T-helper 17 cell (primary cell): ENCODE measurements around the gene PGA5. TPM values are rescaled to one million over a fixed set of nuclear protein-coding genes. Genes with fewer than 3 reads are reported as not detected.

Experiments
- ATAC-seq: fragments of 150-1000 bp; cut with Tn5 transposase; 2 replicates; pipeline ENCODE4 v1.10.0; 2021; ENCODE audit warnings: mild to moderate bottlenecking, moderate library complexity
- DNase-seq, 3 donors: peaks; one replicate each; pipeline versions ENCODE4 v3.0.0 to v3.0.0-alpha.2; 2020 to 2021
- H3K9me3 ChIP-seq: one replicate; pipeline ENCODE4 v1.7.0; 2013; ENCODE audit warnings: low read length, mild to moderate bottlenecking; ENCODE audit not compliant: control insufficient read depth, poor library complexity, severe bottlenecking
- H3K27ac Mint-ChIP-seq: one replicate; pipeline ENCODE4 v1.8.0; 2022; ENCODE audit warnings: mild to moderate bottlenecking, moderate library complexity, mixed read lengths
- H3K27me3 Mint-ChIP-seq: one replicate; pipeline ENCODE4 v1.8.0; 2022; ENCODE audit warnings: mixed read lengths
- H3K36me3 Mint-ChIP-seq: one replicate; pipeline ENCODE4 v1.8.0; 2022; ENCODE audit warnings: low read depth, mixed read lengths
- H3K4me1 Mint-ChIP-seq: one replicate; pipeline ENCODE4 v1.8.0; 2022; ENCODE audit warnings: mild to moderate bottlenecking, mixed read lengths
- H3K4me3 Mint-ChIP-seq: one replicate; pipeline ENCODE4 v1.8.0; 2022; ENCODE audit warnings: mild to moderate bottlenecking, moderate library complexity, mixed read lengths
- total RNA-seq, 4 donors: library from RNA in 2 of 4; stranded (reverse) in 2 of 4; gene quantifications; one replicate each; pipeline ENCODE4 v1.2.3 and lab custom pipeline; 2022 to 2026

Gene PGA5
- total RNA-seq, 2 donors from 2014 or later: not detected

DNA sequence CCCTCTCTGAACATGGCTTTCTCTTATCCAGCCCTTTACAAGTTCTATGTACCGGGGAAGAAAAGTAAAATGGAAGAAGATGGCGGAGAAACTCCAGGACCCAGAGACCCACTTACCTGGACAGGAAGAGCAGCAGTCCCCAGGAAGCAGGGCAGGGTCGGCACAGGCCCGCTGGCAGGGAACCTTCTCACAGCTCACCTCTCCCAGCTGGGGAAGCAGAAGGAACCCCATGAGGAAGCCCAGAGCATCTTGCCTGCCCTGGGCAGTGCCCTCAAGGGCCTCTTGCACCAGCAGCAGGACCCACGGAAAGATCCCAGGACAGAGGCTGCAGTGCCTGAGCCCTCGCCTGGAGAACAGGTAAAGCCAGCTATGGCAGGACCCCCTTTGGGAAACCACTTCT lies 23.4 kb downstream of the PGA5 start:
- DNase-seq (no peak), ATAC-seq (no peak)
- peak overlapping the region; percentile 66 for H3K27ac Mint-ChIP-seq
- no peaks in the 10 kb centered on the region for H3K4me1 Mint-ChIP-seq
- no peaks in the 10 kb centered on the region for H3K9me3 ChIP-seq
- H3K36me3 Mint-ChIP-seq: no peaks in the 10 kb centered on the region
- no peak overlapping the region for H3K4me3 Mint-ChIP-seq
- peaks cover 20% of the 10 kb centered on the region for H3K27me3 Mint-ChIP-seq

DNA sequence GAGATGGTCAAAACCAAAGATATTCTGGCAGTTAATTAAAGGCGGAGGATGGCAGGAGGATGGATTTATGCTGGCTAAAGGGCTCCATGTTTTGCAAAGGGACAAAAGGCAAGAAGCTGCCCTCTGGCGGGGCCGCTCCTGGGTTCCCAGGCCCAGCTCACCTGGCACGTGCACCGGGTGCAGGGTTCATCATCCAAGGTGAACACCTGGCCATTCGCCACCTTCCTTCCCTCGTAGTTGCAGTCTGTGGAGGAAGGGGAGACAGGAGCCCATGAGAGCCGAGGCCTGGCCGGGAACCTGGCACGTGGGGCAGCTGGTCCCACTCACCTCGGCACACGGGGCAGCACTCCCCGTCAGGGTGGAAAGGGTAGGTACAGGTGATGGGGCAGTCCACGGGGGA lies 23.8 kb downstream of the PGA5 start:
- DNase-seq: no peak
- Mint-ChIP-seq H3K27me3 (peaks cover 20% of the 10 kb centered on the region), H3K4me3 (no peak overlapping the region), H3K36me3 (no peaks in the 10 kb centered on the region), H3K4me1 (no peaks in the 10 kb centered on the region), H3K27ac (peak overlapping the region; percentile 66)
- no peaks in the 10 kb centered on the region for H3K9me3 ChIP-seq
- no peak for ATAC-seq

DNA sequence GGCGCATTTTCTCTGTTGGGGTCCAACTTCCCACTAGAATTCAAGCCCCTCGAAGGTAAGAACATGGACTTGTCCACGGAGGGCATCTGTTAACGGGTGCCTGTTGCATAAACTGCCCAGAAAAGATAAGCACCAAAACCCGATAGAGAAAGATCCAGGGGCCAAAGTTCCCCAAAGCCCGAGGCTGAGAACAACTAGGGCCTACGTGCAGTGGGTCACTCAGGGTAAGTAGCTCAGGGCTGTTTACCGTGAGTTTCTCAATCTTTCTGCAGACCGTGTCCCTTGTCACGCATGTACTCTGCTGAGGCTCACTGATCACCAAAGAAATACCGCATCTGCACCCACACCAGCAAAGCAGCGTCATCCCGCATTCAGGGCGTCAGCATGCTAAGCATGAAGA lies 24.4 kb downstream of the PGA5 start:
- peaks cover 3% of the 10 kb centered on the region for H3K4me1 Mint-ChIP-seq
- no peak overlapping the region for H3K4me3 Mint-ChIP-seq
- DNase-seq (no peak), ATAC-seq (no peak)
- peaks cover 19% of the 10 kb centered on the region for H3K27me3 Mint-ChIP-seq
- H3K27ac Mint-ChIP-seq: no peak overlapping the region
- no peaks in the 10 kb centered on the region for H3K9me3 ChIP-seq
- H3K36me3 Mint-ChIP-seq: no peaks in the 10 kb centered on the region

DNA sequence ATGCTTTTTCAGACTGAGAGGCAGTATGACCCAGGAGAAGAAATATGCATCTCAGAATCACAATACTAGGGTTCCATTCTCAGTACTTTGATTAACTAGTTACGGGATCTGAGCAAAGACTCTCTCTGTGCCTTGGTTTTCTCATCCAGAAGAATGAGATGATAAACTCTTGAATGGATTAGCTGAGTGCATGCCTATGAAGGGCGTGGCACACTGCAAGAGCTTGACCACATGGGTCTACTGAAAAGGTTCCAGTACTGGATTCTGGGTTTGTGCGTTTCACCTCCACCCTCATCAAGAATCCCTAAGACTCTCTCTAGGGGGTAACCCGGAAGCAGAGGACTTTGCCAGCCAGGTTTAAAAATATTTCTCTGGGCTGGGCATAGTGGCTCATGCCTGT lies 25.6 kb downstream of the PGA5 start:
- no peak overlapping the region for H3K27ac Mint-ChIP-seq
- H3K4me1 Mint-ChIP-seq: peaks cover 3% of the 10 kb centered on the region

DNA sequence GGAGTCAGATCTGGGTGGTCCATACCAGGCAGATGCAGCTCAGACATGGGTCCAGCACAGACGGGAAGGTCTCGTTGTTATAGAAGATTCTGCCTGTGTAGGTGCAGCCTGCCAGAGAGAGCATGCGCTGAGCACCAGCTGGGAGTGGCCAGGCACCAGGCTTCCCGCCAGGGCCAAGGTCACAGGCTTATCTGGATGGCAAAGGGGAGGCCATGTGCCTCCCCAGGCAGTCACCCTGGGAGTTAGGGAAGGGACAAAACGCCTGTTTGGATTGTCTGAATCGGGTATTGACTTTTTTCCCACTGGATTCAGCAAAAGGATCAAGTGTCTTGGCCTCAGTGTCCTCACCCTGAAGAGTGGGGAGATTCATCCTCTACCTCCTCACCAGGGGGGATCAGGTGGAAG lies 26.5 kb downstream of the PGA5 start:
- H3K4me3 Mint-ChIP-seq: no peak overlapping the region
- H3K4me1 Mint-ChIP-seq: peaks cover 3% of the 10 kb centered on the region
- no peaks in the 10 kb centered on the region for H3K9me3 ChIP-seq
- ATAC-seq (no peak), DNase-seq (no peak)
- H3K27me3 Mint-ChIP-seq: peaks cover 13% of the 10 kb centered on the region
- H3K27ac Mint-ChIP-seq: no peak overlapping the region
- H3K36me3 Mint-ChIP-seq: no peaks in the 10 kb centered on the region

More for the DNA sequence above, 25.6 kb downstream of the PGA5 start:
- no peaks in the 10 kb centered on the region for H3K9me3 ChIP-seq
- H3K27me3 Mint-ChIP-seq: peaks cover 13% of the 10 kb centered on the region
- DNase-seq: no peak
- H3K4me3 Mint-ChIP-seq: no peak overlapping the region
- ATAC-seq: no peak
- no peaks in the 10 kb centered on the region for H3K36me3 Mint-ChIP-seq

DNA sequence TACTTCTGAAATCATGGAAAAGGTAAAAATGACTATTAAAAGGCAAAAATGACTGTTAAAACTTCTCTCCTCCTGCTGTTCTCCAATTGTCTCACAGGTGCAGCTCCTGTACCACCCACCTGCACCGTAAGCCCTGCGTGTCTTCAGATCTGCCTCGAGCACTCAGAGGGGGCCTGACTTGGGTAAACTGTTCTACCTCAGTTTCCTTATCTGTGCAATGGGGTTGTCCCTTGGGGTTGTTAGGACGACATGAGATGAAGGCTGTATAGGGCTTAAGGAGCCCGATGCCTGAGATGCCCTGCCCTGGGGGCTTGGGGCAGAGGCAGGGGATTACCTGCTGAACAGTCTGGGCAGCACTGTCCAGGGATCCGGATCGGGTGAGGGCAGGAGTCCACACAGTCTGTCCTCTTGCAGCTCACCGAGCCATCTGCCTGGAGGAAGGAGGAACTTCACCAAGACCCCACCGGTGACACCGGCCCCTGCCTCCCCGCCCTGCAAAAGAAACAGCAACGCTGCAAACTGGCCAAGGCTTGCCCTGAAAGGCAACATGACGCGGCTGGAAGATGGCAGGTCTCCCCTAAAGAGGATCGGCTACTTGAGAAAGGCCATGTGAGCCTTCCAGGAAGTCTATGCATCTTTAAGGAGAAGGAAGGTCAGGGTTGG lies 27.7 kb downstream of the PGA5 start:
- H3K36me3 Mint-ChIP-seq: no peaks in the 10 kb centered on the region
- ATAC-seq: no peak
- peaks cover 9% of the 10 kb centered on the region for H3K27me3 Mint-ChIP-seq
- H3K4me1 Mint-ChIP-seq: peaks cover 3% of the 10 kb centered on the region
- H3K4me3 Mint-ChIP-seq: no peak overlapping the region
- no peaks in the 10 kb centered on the region for H3K9me3 ChIP-seq
- DNase-seq: no peak
- no peak overlapping the region for H3K27ac Mint-ChIP-seq

DNA sequence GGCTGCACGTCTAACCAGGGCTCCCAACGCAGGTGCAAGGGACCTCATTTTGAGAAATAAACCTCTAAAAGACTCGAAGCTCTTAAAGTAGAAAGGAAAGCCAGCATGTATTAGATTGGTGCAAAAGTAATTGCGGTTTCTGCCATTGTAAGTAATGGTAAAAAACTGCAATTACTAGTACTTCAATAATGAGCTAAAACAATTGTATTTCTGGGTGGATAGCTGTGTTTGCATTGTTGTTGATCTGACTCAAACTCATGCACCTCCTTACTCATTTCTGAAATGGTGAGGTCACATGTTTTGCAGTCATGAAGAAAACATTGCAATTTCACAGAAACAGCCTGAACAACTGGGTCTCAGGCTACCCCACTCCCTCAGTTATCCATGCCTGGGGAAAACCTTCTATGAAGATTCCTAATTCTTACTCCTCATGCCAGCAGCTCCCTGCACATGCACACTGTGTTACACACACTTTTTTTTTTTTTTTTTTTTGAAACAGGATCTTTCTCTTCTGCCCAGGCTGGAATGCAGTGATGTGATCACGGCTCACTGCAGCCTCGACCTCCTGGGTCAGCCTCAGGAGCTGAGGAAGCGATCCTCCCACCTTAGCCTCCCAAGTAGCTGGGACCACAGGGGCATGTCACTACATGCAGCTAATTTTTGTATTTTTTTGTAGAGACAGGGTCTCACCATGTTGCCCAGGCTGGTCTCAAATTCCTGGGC lies 29.5 kb downstream of the PGA5 start:
- DNase-seq: no peak
- H3K27me3 Mint-ChIP-seq: peaks cover 17% of the 10 kb centered on the region
- no peak overlapping the region for H3K27ac Mint-ChIP-seq
- H3K4me1 Mint-ChIP-seq: peaks cover 3% of the 10 kb centered on the region
- H3K4me3 Mint-ChIP-seq: no peak overlapping the region
- ATAC-seq: no peak
- H3K36me3 Mint-ChIP-seq: no peaks in the 10 kb centered on the region
- no peaks in the 10 kb centered on the region for H3K9me3 ChIP-seq

DNA sequence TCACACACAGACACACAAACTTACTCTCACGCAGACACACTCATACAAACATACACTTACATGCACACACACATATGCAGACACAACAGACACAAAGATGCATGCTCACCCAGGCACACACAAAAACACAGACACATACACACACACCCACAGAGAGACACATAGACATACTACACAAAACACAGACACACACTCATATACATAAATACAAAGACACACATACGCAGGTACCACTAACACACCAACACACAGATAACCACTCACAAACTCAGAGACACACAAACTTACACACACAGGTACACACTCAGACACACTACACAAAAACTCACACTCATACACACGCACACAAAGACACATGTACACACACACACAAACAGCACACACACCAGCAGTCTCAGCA lies 31.8 kb downstream of the PGA5 start:
- Mint-ChIP-seq H3K4me1 (peaks cover 3% of the 10 kb centered on the region), H3K36me3 (no peaks in the 10 kb centered on the region), H3K27ac (no peak overlapping the region), H3K27me3 (peaks cover 17% of the 10 kb centered on the region), H3K4me3 (no peak overlapping the region)
- H3K9me3 ChIP-seq: no peaks in the 10 kb centered on the region
- no peak for ATAC-seq
- DNase-seq: no peak

DNA sequence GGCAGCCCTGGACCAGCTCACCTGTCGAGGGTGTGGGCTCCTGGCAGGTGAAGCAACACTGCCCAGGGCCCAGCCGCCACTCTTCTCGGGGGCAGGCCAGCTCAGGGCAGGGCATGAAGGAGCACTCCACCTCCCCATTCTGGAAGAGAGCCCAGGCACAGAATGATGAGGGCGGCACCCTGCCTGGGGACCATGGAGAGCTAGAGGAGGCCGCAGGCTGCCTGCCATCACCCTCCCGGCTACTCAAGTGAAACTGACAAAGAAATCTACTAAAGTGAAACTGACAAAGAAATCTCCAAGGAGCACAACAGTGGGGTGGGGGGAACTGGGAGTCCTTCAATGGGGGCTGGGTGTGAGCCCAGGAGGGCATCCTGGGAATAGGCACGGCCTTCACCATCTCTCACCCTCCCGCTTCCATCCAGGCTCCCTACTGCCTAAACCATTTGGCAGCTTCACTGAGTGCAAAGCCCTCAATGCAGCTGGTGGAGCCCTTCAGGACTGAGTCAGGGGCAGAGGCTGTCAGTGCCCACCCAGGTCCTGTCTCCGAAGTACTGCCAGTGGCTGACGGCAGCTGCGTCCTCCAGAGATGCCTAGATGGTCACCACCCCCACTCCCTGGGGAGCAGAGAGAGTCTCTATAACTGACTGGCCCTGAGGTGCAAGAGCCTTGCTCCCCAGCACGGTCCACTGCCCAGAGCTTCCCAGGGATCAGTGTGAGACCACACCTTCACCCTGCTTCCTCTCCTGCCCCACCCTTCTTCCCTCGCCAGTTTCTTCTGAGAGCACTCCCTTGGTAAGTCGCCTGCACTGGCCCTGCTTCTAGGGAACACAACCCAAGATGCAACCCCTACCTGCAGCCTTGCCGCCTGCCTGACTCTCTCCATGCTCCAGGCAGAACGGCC lies 32.5 kb downstream of the PGA5 start:
- H3K4me1 Mint-ChIP-seq: peaks cover 3% of the 10 kb centered on the region
- ATAC-seq: no peak
- H3K36me3 Mint-ChIP-seq: peaks cover 2% of the 10 kb centered on the region
- DNase-seq: no peak
- H3K4me3 Mint-ChIP-seq: no peak overlapping the region
- peaks cover 22% of the 10 kb centered on the region for H3K27me3 Mint-ChIP-seq
- no peaks in the 10 kb centered on the region for H3K9me3 ChIP-seq
- H3K27ac Mint-ChIP-seq: no peak overlapping the region

DNA sequence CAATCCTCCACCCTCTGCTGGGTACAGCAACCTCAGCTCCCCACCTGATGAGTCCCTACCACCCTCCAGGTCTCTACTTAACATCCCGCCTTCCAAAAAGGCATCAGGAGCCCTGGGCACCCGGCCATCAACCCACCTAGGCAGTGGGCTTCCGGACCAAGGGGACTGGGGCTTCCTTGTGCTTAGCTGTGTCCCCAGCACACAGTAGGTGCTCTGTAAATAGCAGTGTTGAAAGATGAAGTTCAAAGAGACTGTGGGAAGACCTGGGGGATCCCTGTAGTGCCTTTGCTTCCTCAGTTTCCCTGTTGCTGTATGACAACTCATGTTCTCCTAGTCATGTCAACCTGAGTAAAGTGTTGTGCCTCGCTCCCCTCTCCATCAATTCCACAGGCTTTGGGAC lies 33.1 kb downstream of the PGA5 start:
- H3K27ac Mint-ChIP-seq: peak overlapping the region; percentile 60
- H3K4me3 Mint-ChIP-seq: no peak overlapping the region
- peaks cover 3% of the 10 kb centered on the region for H3K4me1 Mint-ChIP-seq
- DNase-seq (no peak), ATAC-seq (no peak)
- peaks cover 20% of the 10 kb centered on the region for H3K27me3 Mint-ChIP-seq
- H3K36me3 Mint-ChIP-seq: peaks cover 2% of the 10 kb centered on the region
- no peaks in the 10 kb centered on the region for H3K9me3 ChIP-seq

DNA sequence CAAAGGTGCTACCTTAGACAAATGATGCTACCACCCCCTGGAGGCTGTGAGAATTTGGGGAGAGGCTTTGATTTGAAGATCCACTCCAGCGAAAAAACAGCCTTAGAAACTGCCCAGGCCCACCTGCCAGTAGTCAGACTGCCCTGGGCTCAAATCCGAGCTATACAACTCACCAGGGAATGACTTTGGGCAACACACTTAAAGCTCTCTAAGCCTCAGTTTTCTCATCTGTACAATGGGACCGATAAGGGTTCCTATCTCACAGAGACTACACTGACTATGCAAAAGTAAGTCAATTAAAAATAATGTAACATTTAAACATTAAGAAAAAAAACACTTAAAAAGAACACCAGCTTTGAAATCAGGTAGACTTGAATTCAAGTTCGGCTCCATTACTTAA lies 34.2 kb downstream of the PGA5 start:
- peaks cover 20% of the 10 kb centered on the region for H3K27me3 Mint-ChIP-seq
- no peak for DNase-seq
- H3K27ac Mint-ChIP-seq: no peak overlapping the region
- H3K4me3 Mint-ChIP-seq: no peak overlapping the region
- no peaks in the 10 kb centered on the region for H3K9me3 ChIP-seq
- H3K36me3 Mint-ChIP-seq: peaks cover 2% of the 10 kb centered on the region
- ATAC-seq: no peak
- H3K4me1 Mint-ChIP-seq: peaks cover under 1% of the 10 kb centered on the region

DNA sequence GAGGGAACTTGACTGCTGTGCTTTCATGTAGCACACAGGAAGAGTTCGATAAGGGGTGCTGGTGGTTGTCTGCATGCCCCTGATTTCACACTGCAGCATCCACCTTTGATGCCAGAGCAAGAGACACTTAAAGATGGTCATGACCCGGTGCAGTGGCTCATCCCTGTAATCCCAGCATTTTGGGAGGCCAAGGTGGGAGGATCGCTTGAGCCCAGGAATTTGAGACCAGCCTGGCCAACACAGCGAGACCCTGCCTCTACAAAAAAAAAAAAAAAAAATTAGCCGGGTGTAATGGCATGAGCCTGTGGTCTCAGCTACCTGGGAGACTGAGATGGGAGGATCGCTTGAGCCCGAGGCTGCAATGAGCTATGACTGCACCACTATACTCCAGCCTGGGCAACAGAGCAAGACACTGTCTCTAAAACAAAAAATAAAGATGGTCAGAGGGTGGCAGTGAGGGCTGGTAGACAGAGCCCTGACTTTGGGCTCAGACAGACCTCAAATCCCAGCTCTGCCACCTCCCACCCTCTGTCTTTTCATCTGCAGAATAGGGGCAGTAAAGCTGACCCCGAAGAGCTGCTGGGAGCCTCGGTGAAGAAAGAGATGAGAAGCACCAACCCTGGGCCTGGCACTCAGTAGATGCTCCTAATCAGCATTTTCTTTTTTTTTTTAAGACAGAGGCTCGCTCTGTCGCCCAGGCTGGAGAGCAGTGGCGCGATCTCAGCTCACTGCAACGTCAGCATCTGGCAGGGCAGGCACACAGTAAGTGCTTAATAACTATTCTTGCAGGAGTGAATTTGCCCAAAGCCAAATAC lies 36.4 kb downstream of the PGA5 start:
- Mint-ChIP-seq H3K27me3 (peaks cover 20% of the 10 kb centered on the region), H3K4me1 (no peaks in the 10 kb centered on the region), H3K36me3 (peaks cover 2% of the 10 kb centered on the region), H3K4me3 (no peak overlapping the region), H3K27ac (no peak overlapping the region)
- H3K9me3 ChIP-seq: no peaks in the 10 kb centered on the region
- no peak for ATAC-seq
- no peak for DNase-seq
